GM21390 (cell line): ENCODE measurements around the gene SSH2.

Experiments used
- ATAC-seq: cut with Tn5 transposase; IDR thresholded peaks from one replicate; pipeline ENCODE4 v1.9.1; 2021; ENCODE audit not compliant: unreplicated experiment

The SSH2 gene

GRCh38 chr17:29594519-29595090, 335.4 kb downstream of the SSH2 start:
- ATAC-seq, result no peak

- no peak for ATAC-seq
Measured at GRCh38 chr17:29593591-29594518, 336.2 kb downstream of the SSH2 start.

- no peak for ATAC-seq
Measured at GRCh38 chr17:29592850-29593551, 337.0 kb downstream of the SSH2 start, which contains the start of gene ANKRD13B. ANKRD13B (plus strand) TSS chr17:29593132; CDS start chr17:29593622, 490 bp downstream.

- ATAC-seq, result no peak
Measured at GRCh38 chr17:29591737-29592608, 338.1 kb downstream of the SSH2 start.

GRCh38 chr17:29591146-29591736, 338.8 kb downstream of the SSH2 start:
- ATAC-seq, result no peak

GRCh38 chr17:29590411-29591145, 339.4 kb downstream of the SSH2 start:
- ATAC-seq, result no peak

GRCh38 chr17:29589524-29590410, 340.3 kb downstream of the SSH2 start, which contains the start of gene GIT1:
GIT1 (minus strand) TSS chr17:29589648; CDS start chr17:29589378, 270 bp downstream.
- ATAC-seq, result peak; percentile 50

- peak; percentile 12 for ATAC-seq
Measured at GRCh38 chr17:29588562-29589411, 341.2 kb downstream of the SSH2 start.

- ATAC-seq, result no peak
Measured at GRCh38 chr17:29588017-29588561, 341.9 kb downstream of the SSH2 start.

- ATAC-seq, result no peak
Measured at GRCh38 chr17:29587591-29587990, 342.4 kb downstream of the SSH2 start.

GRCh38 chr17:29586676-29587469, 343.2 kb downstream of the SSH2 start:
- no peak for ATAC-seq

GRCh38 chr17:29585080-29585751, 344.8 kb downstream of the SSH2 start:
- ATAC-seq, result no peak

- no peak for ATAC-seq
Measured at GRCh38 chr17:29584452-29585079, 345.5 kb downstream of the SSH2 start.

GRCh38 chr17:29583324-29584248, 346.4 kb downstream of the SSH2 start:
- ATAC-seq, result no peak
